22Rv1 (cell line): ENCODE data around the gene NOS1AP.

Experiments used
- ZFX ChIP-seq: fragments of 450-650 bp; IDR thresholded peaks from 2 replicates; pipeline ENCODE4 v1.6.1; 2017; ENCODE audit warnings: antibody characterized with exemption, borderline replicate concordance
- TF ChIP-seq, protein P1 (sequence below): fragments of 450-650 bp; IDR thresholded peaks from 2 replicates; pipeline ENCODE4 v1.5.1; 2017; ENCODE audit warnings: mild to moderate bottlenecking

- TF ChIP-seq, protein P1, sequence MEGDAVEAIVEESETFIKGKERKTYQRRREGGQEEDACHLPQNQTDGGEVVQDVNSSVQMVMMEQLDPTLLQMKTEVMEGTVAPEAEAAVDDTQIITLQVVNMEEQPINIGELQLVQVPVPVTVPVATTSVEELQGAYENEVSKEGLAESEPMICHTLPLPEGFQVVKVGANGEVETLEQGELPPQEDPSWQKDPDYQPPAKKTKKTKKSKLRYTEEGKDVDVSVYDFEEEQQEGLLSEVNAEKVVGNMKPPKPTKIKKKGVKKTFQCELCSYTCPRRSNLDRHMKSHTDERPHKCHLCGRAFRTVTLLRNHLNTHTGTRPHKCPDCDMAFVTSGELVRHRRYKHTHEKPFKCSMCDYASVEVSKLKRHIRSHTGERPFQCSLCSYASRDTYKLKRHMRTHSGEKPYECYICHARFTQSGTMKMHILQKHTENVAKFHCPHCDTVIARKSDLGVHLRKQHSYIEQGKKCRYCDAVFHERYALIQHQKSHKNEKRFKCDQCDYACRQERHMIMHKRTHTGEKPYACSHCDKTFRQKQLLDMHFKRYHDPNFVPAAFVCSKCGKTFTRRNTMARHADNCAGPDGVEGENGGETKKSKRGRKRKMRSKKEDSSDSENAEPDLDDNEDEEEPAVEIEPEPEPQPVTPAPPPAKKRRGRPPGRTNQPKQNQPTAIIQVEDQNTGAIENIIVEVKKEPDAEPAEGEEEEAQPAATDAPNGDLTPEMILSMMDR = no peak
- TF ChIP-seq ZFX = no peak
Measured at GRCh38 chr1:162383091-162383490, 313.6 kb downstream of the NOS1AP start.
